ENCODE results near the gene PSAT1.

DNA sequence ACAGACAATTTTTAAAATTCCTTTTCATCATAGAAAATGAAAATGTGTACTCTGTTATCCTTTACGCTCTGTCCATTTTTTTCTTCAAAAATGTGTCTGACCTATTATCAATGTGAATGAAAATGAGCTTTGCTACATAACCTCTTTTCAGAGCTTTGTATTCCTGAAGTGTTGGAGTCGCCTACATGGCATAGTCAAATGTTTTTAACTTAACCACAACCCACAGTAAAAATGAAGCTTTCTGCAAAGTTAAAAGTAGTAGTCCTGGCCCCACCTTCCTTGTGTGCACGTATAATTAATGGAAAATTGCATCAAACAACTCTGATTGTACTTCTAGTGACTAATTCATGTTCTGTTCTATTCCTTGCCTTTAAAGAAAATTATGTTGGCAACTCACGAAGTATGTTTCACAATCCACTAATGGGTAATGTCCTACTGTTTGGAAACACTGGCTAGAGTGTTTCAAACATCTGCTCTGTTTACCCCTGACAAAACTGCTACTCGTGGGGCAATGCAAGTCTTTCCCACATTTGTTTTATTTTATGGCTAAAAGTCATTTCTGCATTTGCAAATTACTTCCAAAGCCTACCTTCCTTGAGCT, 18.6 kb upstream of the PSAT1 start:
- no peak for TF ChIP-seq EZH2 (IDR thresholded peaks at IDR 0.05; ENCODE audit: low read length, unreplicated experiment)
- TF ChIP-seq, protein P1, sequence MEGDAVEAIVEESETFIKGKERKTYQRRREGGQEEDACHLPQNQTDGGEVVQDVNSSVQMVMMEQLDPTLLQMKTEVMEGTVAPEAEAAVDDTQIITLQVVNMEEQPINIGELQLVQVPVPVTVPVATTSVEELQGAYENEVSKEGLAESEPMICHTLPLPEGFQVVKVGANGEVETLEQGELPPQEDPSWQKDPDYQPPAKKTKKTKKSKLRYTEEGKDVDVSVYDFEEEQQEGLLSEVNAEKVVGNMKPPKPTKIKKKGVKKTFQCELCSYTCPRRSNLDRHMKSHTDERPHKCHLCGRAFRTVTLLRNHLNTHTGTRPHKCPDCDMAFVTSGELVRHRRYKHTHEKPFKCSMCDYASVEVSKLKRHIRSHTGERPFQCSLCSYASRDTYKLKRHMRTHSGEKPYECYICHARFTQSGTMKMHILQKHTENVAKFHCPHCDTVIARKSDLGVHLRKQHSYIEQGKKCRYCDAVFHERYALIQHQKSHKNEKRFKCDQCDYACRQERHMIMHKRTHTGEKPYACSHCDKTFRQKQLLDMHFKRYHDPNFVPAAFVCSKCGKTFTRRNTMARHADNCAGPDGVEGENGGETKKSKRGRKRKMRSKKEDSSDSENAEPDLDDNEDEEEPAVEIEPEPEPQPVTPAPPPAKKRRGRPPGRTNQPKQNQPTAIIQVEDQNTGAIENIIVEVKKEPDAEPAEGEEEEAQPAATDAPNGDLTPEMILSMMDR (conservative IDR thresholded peaks at IDR 0.05; ENCODE audit: low read depth, low read length) = no peak
- TF ChIP-seq EZH2phosphoT487 (IDR thresholded peaks at IDR 0.05; ENCODE audit: borderline replicate concordance, low read length) = no peak
